Left lung (tissue), 14 donors: ENCODE data around the gene ABCF1. TPM values are rescaled to one million over a fixed set of nuclear protein-coding genes. Genes with fewer than 3 reads are reported as not detected.
"Not testable (repeated sequence)": the region's sequence is repeated elsewhere in the genome, so short reads cannot be mapped to it uniquely, and the experiment has no call there.

Experiments
- ATAC-seq: fragments of 200-7000 bp; cut with Tn5 transposase; one replicate; pipeline ENCODE4 v1.9.1; 2020; ENCODE audit warnings: moderate library complexity
- DNase-seq, 4 donors: peaks; one replicate each; pipeline ENCODE4 v3.0.0-alpha.2; 2013 to 2020
- H3K27ac ChIP-seq, 2 donors: fragments of 200-600 bp; sonication (generic) in 1 of 2; one replicate each; pipeline versions ENCODE4 v1.5.0 to v1.8.0; 2020 to 2021
- H3K27me3 ChIP-seq, 2 donors: fragments of 200-600 bp; sonication (generic) in 1 of 2; one replicate each; pipeline versions ENCODE4 v1.5.0 to v1.8.0; 2020 to 2021
- H3K36me3 ChIP-seq, 2 donors: fragments of 200-600 bp; sonication (generic) in 1 of 2; one replicate each; pipeline versions ENCODE4 v1.5.0 to v1.8.0; 2020 to 2021
- H3K4me1 ChIP-seq, 2 donors: fragments of 200-600 bp; one replicate each; pipeline ENCODE4 v1.8.0; 2021
- H3K4me3 ChIP-seq, 2 donors: fragments of 200-600 bp; sonication (generic) in 1 of 2; one replicate each; pipeline versions ENCODE4 v1.5.0 to v1.8.0; 2020 to 2021; ENCODE audit warnings: mild to moderate bottlenecking in 1 of 2
- H3K9me3 ChIP-seq, 2 donors: fragments of 200-600 bp; sonication (generic) in 1 of 2; one replicate each; pipeline versions ENCODE4 v1.5.0 to v1.8.0; 2020 to 2021
- CTCF ChIP-seq, 2 donors: fragments of 200-600 bp; sonication (generic) in 1 of 2; IDR thresholded peaks; one replicate each; pipeline versions ENCODE4 v1.5.0 to v1.8.0; 2021; ENCODE audit warnings: antibody characterized with exemption in 2 of 2
- intact Hi-C, 2 donors: fragments of 100-400 bp; cut with DNase I; formaldehyde crosslinking; loops; one replicate each; pipeline versions ENCODE4 v1.11.2 to v1.14.2; 2022
- long read RNA-seq, 12 donors: library from polyadenylated mRNA in 2 of 12; unstranded in 2 of 12; transcript quantifications; one replicate each; pipeline ENCODE4 v2.0.0 and lab custom pipeline, GENCODE V29; 2019 to 2026
- polyA plus RNA-seq, 6 donors: library from polyadenylated mRNA; unstranded; fragments of 120-200 nt; gene quantifications; one replicate each; pipeline ENCODE4 v1.2.1, GENCODE V29; 2013; ENCODE audit not compliant: insufficient read length in 6 of 6
- total RNA-seq, 2 donors: library from RNA; stranded (reverse); fragmentation: NEBNext Ultra II Directional; extraction: Animal tissue kit (Norgen Biotek cat#: 25700); gene quantifications; one replicate each; pipeline ENCODE4 v1.2.1, GENCODE V29; 2021
- donor health status: DM: no; HTN: yes; CAD: no.
- donor health status: DM: no; HTN: no; CAD: no.

Gene ABCF1
- 10 to 100 TPM; 37.9 to 47.6 TPM for total RNA-seq
- 10 to 100 TPM; 60.2 to 75.1 (median 62.1) TPM for polyA plus RNA-seq
- long read RNA-seq, donor 1, partial matches to known transcripts = 6 of 8 reads
- long read RNA-seq, donor 1, other reads (novel, unspliced or antisense) = 0 of 8 reads
- long read RNA-seq, donor 2, partial matches to known transcripts = 14 of 19 reads
- long read RNA-seq, donor 2, other reads (novel, unspliced or antisense) = 0 of 19 reads
- long read RNA-seq, donor 3 = 0 reads
- long read RNA-seq, donor 4, partial matches to known transcripts = 12 of 17 reads
- long read RNA-seq, donor 4, other reads (novel, unspliced or antisense) = 3 of 17 reads
- long read RNA-seq, donor 5, partial matches to known transcripts = 0 of 1 reads
- long read RNA-seq, donor 5, other reads (novel, unspliced or antisense) = 0 of 1 reads
- long read RNA-seq, donor 6, partial matches to known transcripts = 0 of 1 reads
- long read RNA-seq, donor 6, other reads (novel, unspliced or antisense) = 0 of 1 reads
- long read RNA-seq, donor 7, partial matches to known transcripts = 0 of 5 reads
- long read RNA-seq, donor 7, other reads (novel, unspliced or antisense) = 0 of 5 reads
- long read RNA-seq, donor 8, partial matches to known transcripts = 0 of 1 reads
- long read RNA-seq, donor 8, other reads (novel, unspliced or antisense) = 0 of 1 reads
- long read RNA-seq, donor 9 = 0 reads
- long read RNA-seq, donor 10, partial matches to known transcripts = 23 of 25 reads
- long read RNA-seq, donor 10, other reads (novel, unspliced or antisense) = 2 of 25 reads
- long read RNA-seq, donor 11, partial matches to known transcripts = 6 of 10 reads
- long read RNA-seq, donor 11, other reads (novel, unspliced or antisense) = 0 of 10 reads
- long read RNA-seq, donor 12, partial matches to known transcripts = 0 of 1 reads
- long read RNA-seq, donor 12, other reads (novel, unspliced or antisense) = 0 of 1 reads

- ATAC-seq (peak; percentile 100), DNase-seq (peak; percentile 98 to 100 (median 100))
- TF ChIP-seq CTCF (IDR thresholded peaks at IDR 0.05) = no peak
- peaks cover 0 to 15% of the 10 kb centered on the region in 2 donors for H3K36me3 ChIP-seq
- H3K4me3 ChIP-seq = peak within 1 kb of the TSS; percentile 64 to 74
- no peaks in the 10 kb centered on the region for H3K9me3 ChIP-seq
- H3K27ac ChIP-seq = peak within 1 kb of the TSS; percentile 81 to 87
- H3K27me3 ChIP-seq = no peaks in the 10 kb centered on the region
- intact Hi-C loops = no loop called here
- peaks cover 10 to 49% of the 10 kb centered on the region in 2 donors for H3K4me1 ChIP-seq
Measured at GRCh38 chr6:30571075-30571761, at the start of gene ABCF1. ABCF1 (plus strand) TSS chr6:30571442; CDS start chr6:30571488, 46 bp downstream.

- ATAC-seq, DNase-seq, H3K36me3 ChIP-seq, H3K9me3 ChIP-seq, intact Hi-C loops, H3K27me3 ChIP-seq, H3K4me3 ChIP-seq: not testable (repeated sequence)
- peak overlapping the region in 1 of 2 donors; percentile 68 for H3K27ac ChIP-seq
- peaks cover 0 to 16% of the 10 kb centered on the region in 2 donors for H3K4me1 ChIP-seq
Measured at GRCh38 chr6:30521952-30522351, 49.3 kb upstream of the ABCF1 start.

GRCh38 chr6:30526444-30526843 is 44.8 kb upstream of the ABCF1 start:
- H3K27ac ChIP-seq, ATAC-seq, intact Hi-C loops, H3K27me3 ChIP-seq, H3K4me3 ChIP-seq, H3K36me3 ChIP-seq, H3K9me3 ChIP-seq, DNase-seq: not testable (repeated sequence)
- H3K4me1 ChIP-seq = peaks cover 0 to 35% of the 10 kb centered on the region in 2 donors

- DNase-seq, H3K4me3 ChIP-seq, ATAC-seq, intact Hi-C loops, H3K36me3 ChIP-seq, H3K9me3 ChIP-seq, H3K27me3 ChIP-seq: not testable (repeated sequence)
- Histone ChIP-seq H3K27ac (peak overlapping the region in 1 of 2 donors; percentile 76), H3K4me1 (peaks cover 0 to 53% of the 10 kb centered on the region in 2 donors)
Measured at GRCh38 chr6:30529349-30529875, 41.8 kb upstream of the ABCF1 start.

- intact Hi-C loops = loop anchor here in 1 of 2 donors (5.0 kb wide), 1 partner anchor 38 kb away; no protein-coding TSS in a partner anchor
- Histone ChIP-seq H3K27me3 (no peaks in the 10 kb centered on the region), H3K4me1 (peaks cover 0 to 53% of the 10 kb centered on the region in 2 donors), H3K36me3 (no peaks in the 10 kb centered on the region), H3K27ac (peak overlapping the region in 1 of 2 donors; percentile 76), H3K4me3 (no peak overlapping the region), H3K9me3 (no peaks in the 10 kb centered on the region)
- ATAC-seq (no peak), DNase-seq (no peak)
- no peak for TF ChIP-seq CTCF (IDR thresholded peaks at IDR 0.05)
Measured at GRCh38 chr6:30530014-30530413, 41.2 kb upstream of the ABCF1 start.
